ENCODE measurements around the gene TRDN. TPM values are rescaled to one million over a fixed set of nuclear protein-coding genes. Genes with fewer than 3 reads are reported as not detected.

TRDN gene
- total RNA-seq, 1 experiment from 2014 or later, result 39.8 TPM

GRCh38 chr6:123569575-123569974 is 67.2 kb downstream of the TRDN start:
- Mint-ChIP-seq H3K36me3 (peaks cover 29% of the 10 kb centered on the region), H3K27me3 (ENCODE audit: low read depth) (no peaks in the 10 kb centered on the region), H3K9me3 (peaks cover 3% of the 10 kb centered on the region; the same call in 1 of the 2 replicates), H3K27ac (no peak overlapping the region; the same call in 1 of the 2 replicates), H3K4me3 (no peak overlapping the region), H3K4me1 (peaks cover 55% of the 10 kb centered on the region)
- TF ChIP-seq GABPB1 (CRISPR knock-in tag; IDR thresholded peaks at IDR 0.05) (no peak), PREB (CRISPR knock-in tag; IDR thresholded peaks at IDR 0.05; ENCODE audit: borderline replicate concordance) (no peak)
- no peak for DNase-seq (ENCODE audit: low spot score)
- CTCF ChIA-PET, result no interaction called here
- no peak for ATAC-seq
- POLR2A ChIA-PET, result no interaction called here

- peaks cover 3% of the 10 kb centered on the region; the same call in 1 of the 2 replicates for H3K9me3 Mint-ChIP-seq
- CTCF ChIA-PET, result interaction anchor here (1.1 kb wide), 1 partner anchor 150 kb away, joined by 5 read pairs; no protein-coding TSS in a partner anchor
- POLR2A ChIA-PET, result no interaction called here
- no peaks in the 10 kb centered on the region for H3K27me3 Mint-ChIP-seq (ENCODE audit: low read depth)
- no peak for DNase-seq (ENCODE audit: low spot score)
- peaks cover 78% of the 10 kb centered on the region for H3K4me1 Mint-ChIP-seq
- no peak overlapping the region for H3K4me3 Mint-ChIP-seq
- ATAC-seq, result 0 out of 2 replicates have a peak, but pooled peaks have one; percentile 13
- peaks cover 21% of the 10 kb centered on the region for H3K36me3 Mint-ChIP-seq
- H3K27ac Mint-ChIP-seq, result peak overlapping the region; percentile 32
- TF ChIP-seq ATF6 (CRISPR knock-in tag; IDR thresholded peaks at IDR 0.05), result no peak
- no peak for TF ChIP-seq ZNF512 (CRISPR knock-in tag; IDR thresholded peaks at IDR 0.05; ENCODE audit: borderline replicate concordance)
- no peak for TF ChIP-seq TP53 (CRISPR knock-in tag; IDR thresholded peaks at IDR 0.05)
- no peak for TF ChIP-seq CREM (CRISPR knock-in tag; IDR thresholded peaks at IDR 0.05)
- no peak for TF ChIP-seq MLX (CRISPR knock-in tag; IDR thresholded peaks at IDR 0.05)
- no peak for TF ChIP-seq RORB (CRISPR knock-in tag; IDR thresholded peaks at IDR 0.05)
- TF ChIP-seq NFE2L1 (CRISPR knock-in tag; IDR thresholded peaks at IDR 0.05), result no peak
- TF ChIP-seq MYBL2 (CRISPR knock-in tag; IDR thresholded peaks at IDR 0.05), result no peak
- TF ChIP-seq ZNF281 (CRISPR knock-in tag; IDR thresholded peaks at IDR 0.05), result no peak
- TF ChIP-seq ELF4 (CRISPR knock-in tag; IDR thresholded peaks at IDR 0.05; ENCODE audit: low read depth), result no peak
- TF ChIP-seq ZNF232 (CRISPR knock-in tag; IDR thresholded peaks at IDR 0.05), result no peak
- no peak for TF ChIP-seq SMAD3 (CRISPR knock-in tag; IDR thresholded peaks at IDR 0.05; ENCODE audit: borderline replicate concordance)
Observed at GRCh38 chr6:123565529-123565928, 71.2 kb downstream of the TRDN start.

- Mint-ChIP-seq H3K27ac (no peak overlapping the region), H3K9me3 (peaks cover 3% of the 10 kb centered on the region; the same call in 1 of the 2 replicates), H3K4me3 (no peak overlapping the region), H3K36me3 (peaks cover 13% of the 10 kb centered on the region), H3K27me3 (ENCODE audit: low read depth) (no peaks in the 10 kb centered on the region), H3K4me1 (peaks cover 85% of the 10 kb centered on the region)
- no peak for ATAC-seq
- CTCF ChIA-PET, result no interaction called here
- POLR2A ChIA-PET, result no interaction called here
- no peak for DNase-seq (ENCODE audit: low spot score)
- no peak for TF ChIP-seq NFATC4 (CRISPR knock-in tag; IDR thresholded peaks at IDR 0.05)
- no peak for TF ChIP-seq USF2 (CRISPR knock-in tag; IDR thresholded peaks at IDR 0.05)
- TF ChIP-seq ZNF416 (CRISPR knock-in tag; IDR thresholded peaks at IDR 0.05), result no peak
Observed at GRCh38 chr6:123564361-123564760, 72.4 kb downstream of the TRDN start.
